ENCODE results near the gene CCDC50. TPM values are rescaled to one million over a fixed set of nuclear protein-coding genes. Genes with fewer than 3 reads are reported as not detected.

CCDC50 gene
- total and polyA plus RNA-seq, 2 of the 8 experiments (the other 6 are each of a cell fraction or from before 2014, with no cell fraction given), result 7.3 to 19.2 TPM

GRCh38 chr3:191372122-191372521 is 42.9 kb downstream of the CCDC50 start:
- TF ChIP-seq SP1 (IDR thresholded peaks at IDR 0.05; ENCODE audit: low read depth, low read length), result no peak
- no peak for TF ChIP-seq FOSL1 (IDR thresholded peaks at IDR 0.05; ENCODE audit: insufficient read depth, low read depth, low read length)
- TF ChIP-seq BACH1 (IDR thresholded peaks at IDR 0.05; ENCODE audit: low read length), result no peak
- TF ChIP-seq SIN3A (conservative IDR thresholded peaks at IDR 0.05 in 1 of 2, IDR thresholded peaks at IDR 0.05 in 1 of 2; ENCODE audit: low read depth in 1 of 2, low read length in 2 of 2), result no peak
- TF ChIP-seq, protein P1, sequence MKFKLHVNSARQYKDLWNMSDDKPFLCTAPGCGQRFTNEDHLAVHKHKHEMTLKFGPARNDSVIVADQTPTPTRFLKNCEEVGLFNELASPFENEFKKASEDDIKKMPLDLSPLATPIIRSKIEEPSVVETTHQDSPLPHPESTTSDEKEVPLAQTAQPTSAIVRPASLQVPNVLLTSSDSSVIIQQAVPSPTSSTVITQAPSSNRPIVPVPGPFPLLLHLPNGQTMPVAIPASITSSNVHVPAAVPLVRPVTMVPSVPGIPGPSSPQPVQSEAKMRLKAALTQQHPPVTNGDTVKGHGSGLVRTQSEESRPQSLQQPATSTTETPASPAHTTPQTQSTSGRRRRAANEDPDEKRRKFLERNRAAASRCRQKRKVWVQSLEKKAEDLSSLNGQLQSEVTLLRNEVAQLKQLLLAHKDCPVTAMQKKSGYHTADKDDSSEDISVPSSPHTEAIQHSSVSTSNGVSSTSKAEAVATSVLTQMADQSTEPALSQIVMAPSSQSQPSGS (IDR thresholded peaks at IDR 0.05; ENCODE audit: low read length), result no peak
- no peak overlapping the region for H3K23ac ChIP-seq (ENCODE audit: insufficient read length)
- DNase-seq (ENCODE audit: low read depth in 1 of 2, low spot score in 2 of 2) (no peak), FAIRE-seq (no peak)
- no peak overlapping the region for H2BK15ac ChIP-seq (ENCODE audit: low read length)
- H2BK20ac ChIP-seq (ENCODE audit: low read length), result no peak overlapping the region
- H4K20me1 ChIP-seq (replicated peaks in 1 of 2; ENCODE audit: control insufficient read depth in 1 of 2, insufficient read depth in 2 of 2, low read length in 2 of 2), result no peaks in the 10 kb centered on the region
- H2AFZ ChIP-seq (ENCODE audit: low read length), result no peak overlapping the region
- no peak overlapping the region for H3K4me3 ChIP-seq (ENCODE audit: extremely low read depth in 1 of 4, insufficient read depth in 2 of 4, low read depth in 3 of 4, low read length in 4 of 4)
- H3K18ac ChIP-seq (ENCODE audit: extremely low read depth, low read length), result no peak overlapping the region
- no peaks in the 10 kb centered on the region for H3K79me2 ChIP-seq (ENCODE audit: control insufficient read depth in 1 of 2, insufficient read depth in 2 of 2, low read length in 2 of 2)
- no peak overlapping the region for H3K4me2 ChIP-seq (ENCODE audit: insufficient read depth in 1 of 2, low read depth in 2 of 2, low read length in 2 of 2)
- H4K91ac ChIP-seq (replicated peaks; ENCODE audit: insufficient read length, low read length), result no peak overlapping the region
- H3K23me2 ChIP-seq (ENCODE audit: low read depth, low read length), result no peaks in the 10 kb centered on the region
- no peak overlapping the region for H4K5ac ChIP-seq (ENCODE audit: insufficient read length, low read depth, low read length)
- H3K14ac ChIP-seq (ENCODE audit: insufficient read length), result no peak overlapping the region
- H2AK5ac ChIP-seq (ENCODE audit: low read depth, low read length), result no peak overlapping the region
- H4K8ac ChIP-seq (ENCODE audit: extremely low read depth, insufficient read depth, low read length), result no peak overlapping the region
- H2BK5ac ChIP-seq (ENCODE audit: low read depth, low read length), result no peak overlapping the region
- H3K9me3 ChIP-seq (ENCODE audit: insufficient read depth in 2 of 2, low read depth in 1 of 2, low read length in 1 of 2), result no peaks in the 10 kb centered on the region
- no peak overlapping the region for H2BK12ac ChIP-seq (ENCODE audit: low read depth, low read length)
- H3K79me1 ChIP-seq (ENCODE audit: low read depth, low read length), result no peaks in the 10 kb centered on the region
- POLR2A ChIA-PET (ENCODE audit: partially characterized antibody), result interaction anchor here (0.5 kb wide), 1 partner anchor 32 kb away, joined by 3 read pairs; no protein-coding TSS in a partner anchor
- 80% methylated on average over 2 of the region's 2 CpGs; no CpG with 5 or more reads in 1 of the 2 experiments for WGBS, 2 experiments (ENCODE audit: extremely low coverage in 1 of 2, insufficient coverage in 1 of 2, insufficient read length in 1 of 2, insufficient replicate concordance in 2 of 2, low coverage in 1 of 2, low lambda C conversion rate in 2 of 2, missing lambda C conversion rate in 1 of 2)
- no peak overlapping the region for H3K27ac ChIP-seq (ENCODE audit: low read depth, low read length)
- no peaks in the 10 kb centered on the region for H3K27me3 ChIP-seq (replicated peaks in 1 of 4; ENCODE audit: control insufficient read depth in 3 of 4, extremely low read depth in 1 of 4, insufficient read depth in 3 of 4, low read length in 3 of 4)
- no peak overlapping the region for H2BK120ac ChIP-seq (replicated peaks; ENCODE audit: low read depth, low read length)
- no peak overlapping the region for H3K9ac ChIP-seq (replicated peaks in 1 of 4; ENCODE audit: extremely low read depth in 1 of 4, low read depth in 3 of 4, low read length in 3 of 4)
- H3K56ac ChIP-seq (replicated peaks; ENCODE audit: insufficient read length, low read depth, low read length), result no peak overlapping the region
- peaks cover 0 to 14% (median 6%) of the 10 kb centered on the region in 4 experiments; a peak in 4 of 7 replicates for H3K4me1 ChIP-seq (replicated peaks in 1 of 4; ENCODE audit: control insufficient read depth in 3 of 4, insufficient read depth in 4 of 4, low read length in 3 of 4)
- H3K36me3 ChIP-seq (ENCODE audit: control insufficient read depth in 2 of 4, insufficient read depth in 4 of 4, low read length in 3 of 4), result peaks cover 0 to 5% (median 0%) of the 10 kb centered on the region in 4 experiments; a peak in 1 of 8 replicates
- H3K4ac ChIP-seq (replicated peaks; ENCODE audit: insufficient read length, low read depth, low read length), result no peak overlapping the region
- CTCF ChIA-PET (ENCODE audit: partially characterized antibody), result interaction anchor here (1.1 kb wide), 1 partner anchor 15 kb away, joined by 3 read pairs; no protein-coding TSS in a partner anchor

Measured in H1 (cell line).